Cerebellar cortex (tissue), 1 donor: ENCODE results near the gene SH3PXD2B.
A peak's percentile ranks its signal among the peaks of the same experiment; 100 is the strongest.

Experiments
- DNase-seq: peaks from one replicate; pipeline ENCODE4 v3.0.0-alpha.2; 2015; ENCODE audit warnings: low spot score

The SH3PXD2B gene

GRCh38 chr5:172454358-172455086 lies at the start of gene SH3PXD2B:
Gene SH3PXD2B (minus strand): TSS chr5:172454525. CDS start chr5:172454352, 173 bp downstream.
- peak; percentile 62 for DNase-seq

- no peak for DNase-seq
Measured at GRCh38 chr5:172502969-172503368, 48.6 kb upstream of the SH3PXD2B start.

DNA sequence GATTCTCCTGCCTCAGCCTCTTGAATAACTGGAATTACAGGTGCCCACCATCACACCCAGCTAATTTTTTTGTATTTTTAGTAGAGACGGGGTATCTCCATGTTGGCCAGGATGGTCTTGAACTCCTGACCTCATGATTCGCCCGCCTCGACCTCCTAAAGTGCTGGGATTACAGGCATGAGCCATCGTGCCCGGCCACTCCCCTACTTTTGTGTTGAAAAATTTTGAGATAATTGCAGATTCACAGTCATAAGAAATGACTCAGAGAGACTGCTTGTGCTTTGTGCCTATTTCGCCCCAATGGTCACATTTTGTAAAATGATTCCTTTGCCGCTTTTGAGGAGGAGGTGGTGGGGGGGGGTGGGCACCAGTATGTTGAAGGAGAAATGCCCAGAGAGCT lies 48.1 kb upstream of the SH3PXD2B start:
- DNase-seq: no peak

- no peak for DNase-seq
Measured at GRCh38 chr5:172501708-172502320, 47.5 kb upstream of the SH3PXD2B start.

GRCh38 chr5:172499287-172499686 lies 45.0 kb upstream of the SH3PXD2B start:
- no peak for DNase-seq

GRCh38 chr5:172498431-172499129 lies 44.3 kb upstream of the SH3PXD2B start:
- DNase-seq: no peak

DNA sequence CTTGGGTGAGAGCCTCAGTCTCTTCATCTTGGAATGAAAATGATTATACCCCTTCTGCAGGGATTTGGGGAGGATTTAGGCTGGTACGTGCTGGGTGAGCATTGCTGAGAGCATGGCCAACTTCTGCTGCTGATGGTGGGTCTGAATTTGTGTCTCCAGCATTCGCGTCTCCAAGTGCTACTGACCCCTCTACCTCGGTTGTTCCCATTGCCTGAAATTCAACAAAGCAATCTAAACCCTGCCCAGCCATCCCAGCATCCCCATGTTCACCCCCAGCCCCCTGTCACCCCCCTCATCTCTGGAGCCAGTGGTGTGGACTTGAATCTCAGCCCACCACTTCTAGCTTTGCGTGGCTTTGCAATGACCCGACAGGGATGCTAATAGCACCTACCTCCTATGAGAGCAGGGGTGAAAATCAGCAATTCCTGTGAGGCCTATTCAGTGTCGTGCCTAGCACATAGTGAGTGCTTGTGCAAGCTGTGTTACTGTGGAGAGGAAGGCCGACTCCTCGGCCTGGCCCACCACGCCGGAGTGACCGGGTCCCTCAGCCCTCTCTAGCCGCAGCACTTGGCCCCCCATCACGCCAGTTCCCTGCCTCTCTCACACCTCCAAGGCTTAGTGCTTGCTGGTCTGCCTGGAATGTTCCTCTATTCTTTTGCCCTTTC lies 43.4 kb upstream of the SH3PXD2B start:
- DNase-seq: no peak

DNA sequence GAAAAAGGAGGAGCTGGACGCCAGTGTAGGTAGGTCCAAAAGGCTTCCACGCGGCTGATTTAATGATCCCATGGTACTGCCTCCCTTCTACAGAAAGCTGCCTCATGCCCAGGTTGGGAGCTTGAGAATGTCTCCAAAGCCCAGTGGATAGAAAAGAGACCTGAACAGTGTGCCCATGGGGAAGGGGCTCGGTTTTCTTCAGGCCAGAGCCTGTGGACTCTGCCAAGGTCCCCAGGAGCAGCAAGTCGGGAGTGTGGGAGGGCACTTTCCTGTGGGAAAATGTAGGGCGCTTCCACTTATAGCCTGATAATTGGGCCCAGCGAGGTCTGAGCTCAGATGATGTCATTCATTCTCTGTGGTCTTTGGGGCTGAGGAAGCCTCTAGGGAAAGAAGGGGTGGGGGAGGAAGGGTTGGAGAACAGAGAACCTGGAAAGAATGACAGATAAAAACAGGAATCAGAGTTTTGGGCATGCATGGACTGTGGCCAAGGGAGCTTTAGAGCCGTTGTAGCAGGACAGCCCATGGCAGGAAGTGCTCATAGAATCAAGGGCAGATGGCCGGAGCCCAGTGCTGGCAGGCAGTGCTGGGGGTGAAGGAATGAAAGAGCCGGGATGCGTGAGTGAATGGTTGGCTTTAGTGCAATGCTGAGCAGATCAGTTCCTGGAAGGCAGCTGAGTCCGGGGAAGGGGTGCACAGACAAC lies 42.5 kb upstream of the SH3PXD2B start:
- peak; percentile 86 for DNase-seq

- no peak for DNase-seq
Measured at GRCh38 chr5:172494630-172495505, 40.5 kb upstream of the SH3PXD2B start.

- DNase-seq: no peak
Measured at GRCh38 chr5:172493906-172494305, 39.6 kb upstream of the SH3PXD2B start.

DNA sequence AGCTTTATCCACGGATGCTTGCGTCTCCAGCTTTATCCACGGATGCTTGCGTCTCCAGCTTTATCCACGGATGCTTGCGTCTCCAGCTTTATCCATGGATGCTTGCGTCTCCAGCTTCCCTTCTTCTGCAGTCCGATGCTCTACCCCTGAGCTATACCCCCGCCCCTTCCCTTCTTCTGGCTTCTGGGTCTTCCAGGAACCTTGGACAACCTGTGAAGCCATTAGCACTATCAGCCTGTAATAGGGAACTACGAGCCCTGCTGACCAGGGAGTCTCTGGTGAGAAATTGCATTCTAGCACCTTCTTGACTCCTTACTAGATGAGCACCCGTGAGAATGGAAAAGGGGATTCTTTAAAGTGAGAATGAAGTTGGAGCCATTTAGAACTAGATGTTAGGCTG lies 39.1 kb upstream of the SH3PXD2B start:
- DNase-seq: no peak

- DNase-seq: no peak
Measured at GRCh38 chr5:172493002-172493401, 38.7 kb upstream of the SH3PXD2B start.

DNA sequence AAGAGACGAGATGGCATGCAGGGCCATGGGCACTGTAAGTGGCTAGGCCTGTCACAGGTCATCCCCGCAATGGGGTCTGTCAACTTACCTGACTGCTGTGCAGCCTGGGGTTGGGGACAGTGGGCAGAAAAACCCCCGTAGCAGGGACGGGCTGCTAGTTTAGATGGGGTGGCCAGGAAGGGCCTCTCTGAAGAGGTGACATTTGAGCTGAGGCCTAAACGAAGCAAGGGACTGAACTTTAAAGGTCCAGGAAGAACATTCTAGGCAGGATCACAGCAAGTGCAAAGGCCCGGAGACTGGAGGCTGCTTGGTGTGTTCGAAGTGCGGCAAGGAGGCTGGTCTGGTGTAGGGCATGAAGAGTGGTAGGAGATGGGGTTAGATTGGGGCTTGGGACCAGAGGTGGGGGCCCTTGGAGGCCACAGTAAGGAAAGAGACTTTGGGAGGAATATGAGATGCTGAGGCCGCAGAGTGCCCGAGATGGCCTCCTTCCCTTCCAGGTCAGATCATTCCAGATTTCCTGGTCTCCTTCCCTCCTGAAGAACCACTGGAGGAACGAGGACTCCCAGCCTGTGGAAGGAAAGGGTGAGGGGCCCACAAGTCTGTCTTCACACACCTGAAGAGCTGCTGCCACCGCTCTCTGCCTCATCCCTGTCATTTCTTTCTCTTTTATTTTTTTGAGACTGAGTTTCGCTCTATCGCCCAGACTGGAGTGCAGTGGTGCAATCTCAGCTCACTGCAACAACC lies 37.9 kb upstream of the SH3PXD2B start:
- no peak for DNase-seq

DNA sequence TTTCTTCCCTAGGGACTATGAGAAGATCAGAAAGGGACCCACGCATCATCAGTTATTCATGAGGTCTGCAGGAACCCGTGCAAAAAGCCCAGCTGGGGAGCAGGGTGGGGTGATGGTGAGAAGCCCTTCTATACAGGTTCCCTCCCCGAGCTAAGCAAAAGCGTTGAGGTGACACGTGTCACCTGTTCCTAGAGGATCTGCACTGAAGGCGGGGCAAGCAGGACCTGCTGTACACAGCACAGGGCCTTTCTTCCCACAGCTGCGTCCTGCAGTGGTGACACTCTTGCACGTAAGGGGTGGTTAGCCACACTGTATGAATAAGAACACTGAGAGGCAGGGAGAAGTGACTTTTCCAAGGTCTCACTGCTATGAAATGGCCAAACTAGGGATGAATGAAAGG lies 37.2 kb upstream of the SH3PXD2B start:
- no peak for DNase-seq

GRCh38 chr5:172490514-172491461 lies 36.5 kb upstream of the SH3PXD2B start:
- DNase-seq: peak; percentile 80

- DNase-seq: no peak
Measured at GRCh38 chr5:172488221-172488620, 33.9 kb upstream of the SH3PXD2B start.

DNA sequence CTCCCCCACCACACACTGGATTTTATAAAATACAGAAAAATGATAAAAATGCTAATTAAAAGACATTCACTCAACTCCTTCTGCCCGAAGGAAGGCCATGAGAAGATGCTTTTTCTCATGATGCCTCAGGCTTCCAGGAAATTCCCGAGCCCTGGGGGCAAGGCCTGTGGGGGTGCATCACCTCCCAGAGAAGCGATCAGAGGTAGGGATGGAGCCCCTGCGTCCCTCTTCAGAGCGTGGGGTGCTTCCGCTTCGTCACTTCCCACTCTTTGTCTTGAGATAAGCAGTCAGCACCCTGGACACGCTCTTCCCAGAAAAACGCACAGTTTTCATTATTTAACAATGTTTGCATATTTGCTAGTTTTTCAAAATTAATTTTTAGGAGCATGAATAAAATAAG lies 33.3 kb upstream of the SH3PXD2B start:
- DNase-seq: no peak

DNA sequence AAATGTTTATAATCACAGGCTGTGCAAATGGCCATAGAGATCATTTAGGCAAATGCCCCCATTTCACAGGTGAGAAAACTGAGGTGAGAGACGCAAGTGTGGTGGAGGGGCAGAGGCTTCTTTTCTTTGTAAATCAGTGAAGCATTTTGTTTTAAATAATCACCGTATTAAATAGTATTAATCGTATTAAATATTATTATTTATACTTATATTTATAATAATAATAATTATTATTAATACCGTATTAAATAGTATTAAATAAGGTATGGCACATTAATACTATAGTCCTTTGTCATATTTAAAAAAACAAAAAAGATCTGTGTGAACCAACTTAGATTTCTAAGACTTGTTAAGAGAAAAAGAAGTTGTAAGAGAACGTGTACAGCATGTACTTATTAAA lies 32.6 kb upstream of the SH3PXD2B start:
- no peak for DNase-seq

- no peak for DNase-seq
Measured at GRCh38 chr5:172486451-172486850, 32.1 kb upstream of the SH3PXD2B start.
